ENCODE results near the gene TDO2.

TDO2 gene

DNA sequence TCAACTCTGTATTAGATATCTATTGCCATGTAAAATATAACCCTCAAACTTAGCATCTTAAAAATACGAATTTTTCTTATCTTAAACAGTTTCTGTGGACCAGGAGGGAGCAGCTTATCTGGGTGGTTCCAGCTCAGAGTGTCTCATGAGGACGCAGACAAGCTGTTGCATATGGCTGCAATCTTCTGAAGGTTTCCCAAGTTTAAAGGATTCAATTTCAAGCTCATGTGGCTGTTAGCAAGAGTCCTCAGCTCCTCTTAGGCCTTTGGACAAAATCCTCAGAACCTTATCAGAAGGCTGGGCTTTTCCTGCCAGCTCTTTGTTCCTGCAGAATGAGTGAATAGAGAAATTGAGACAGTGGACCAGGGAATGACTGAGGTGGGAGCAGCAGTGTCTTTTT is 53.0 kb downstream of the TDO2 start:
- H3K4me3 ChIP-seq (ENCODE audit: control insufficient read depth, low read depth, low read length): no peak overlapping the region
- no peak for DNase-seq (ENCODE audit: low read depth)
- TF ChIP-seq, protein P1, sequence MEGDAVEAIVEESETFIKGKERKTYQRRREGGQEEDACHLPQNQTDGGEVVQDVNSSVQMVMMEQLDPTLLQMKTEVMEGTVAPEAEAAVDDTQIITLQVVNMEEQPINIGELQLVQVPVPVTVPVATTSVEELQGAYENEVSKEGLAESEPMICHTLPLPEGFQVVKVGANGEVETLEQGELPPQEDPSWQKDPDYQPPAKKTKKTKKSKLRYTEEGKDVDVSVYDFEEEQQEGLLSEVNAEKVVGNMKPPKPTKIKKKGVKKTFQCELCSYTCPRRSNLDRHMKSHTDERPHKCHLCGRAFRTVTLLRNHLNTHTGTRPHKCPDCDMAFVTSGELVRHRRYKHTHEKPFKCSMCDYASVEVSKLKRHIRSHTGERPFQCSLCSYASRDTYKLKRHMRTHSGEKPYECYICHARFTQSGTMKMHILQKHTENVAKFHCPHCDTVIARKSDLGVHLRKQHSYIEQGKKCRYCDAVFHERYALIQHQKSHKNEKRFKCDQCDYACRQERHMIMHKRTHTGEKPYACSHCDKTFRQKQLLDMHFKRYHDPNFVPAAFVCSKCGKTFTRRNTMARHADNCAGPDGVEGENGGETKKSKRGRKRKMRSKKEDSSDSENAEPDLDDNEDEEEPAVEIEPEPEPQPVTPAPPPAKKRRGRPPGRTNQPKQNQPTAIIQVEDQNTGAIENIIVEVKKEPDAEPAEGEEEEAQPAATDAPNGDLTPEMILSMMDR (conservative IDR thresholded peaks at IDR 0.05; ENCODE audit: control insufficient read depth, insufficient read depth, low read depth, low read length): no peak

DNA sequence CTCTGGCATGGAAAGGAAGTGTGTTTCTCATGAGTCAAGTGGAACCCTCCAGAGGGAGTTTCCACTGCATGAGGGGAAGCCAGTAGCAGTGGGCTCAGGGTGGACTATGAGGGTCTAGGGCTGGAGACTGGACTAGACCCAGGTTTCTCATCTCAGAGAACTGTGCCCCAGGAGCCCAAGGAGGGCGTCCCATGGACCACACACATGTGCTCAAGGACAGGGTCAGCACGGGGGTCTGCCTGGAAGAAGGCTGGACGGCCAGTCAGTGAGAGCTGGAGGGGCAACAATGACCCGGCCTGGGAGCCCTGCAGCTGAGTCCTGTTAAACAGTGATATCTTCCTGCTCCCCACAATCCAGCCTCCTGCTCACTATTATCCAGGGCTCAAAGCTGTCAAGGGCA is 55.9 kb downstream of the TDO2 start:
- no peak overlapping the region for H3K4me3 ChIP-seq (ENCODE audit: control insufficient read depth, low read depth, low read length)
- no peak for DNase-seq (ENCODE audit: low read depth)
- TF ChIP-seq, protein P1 (conservative IDR thresholded peaks at IDR 0.05; ENCODE audit: control insufficient read depth, insufficient read depth, low read depth, low read length): no peak

DNA sequence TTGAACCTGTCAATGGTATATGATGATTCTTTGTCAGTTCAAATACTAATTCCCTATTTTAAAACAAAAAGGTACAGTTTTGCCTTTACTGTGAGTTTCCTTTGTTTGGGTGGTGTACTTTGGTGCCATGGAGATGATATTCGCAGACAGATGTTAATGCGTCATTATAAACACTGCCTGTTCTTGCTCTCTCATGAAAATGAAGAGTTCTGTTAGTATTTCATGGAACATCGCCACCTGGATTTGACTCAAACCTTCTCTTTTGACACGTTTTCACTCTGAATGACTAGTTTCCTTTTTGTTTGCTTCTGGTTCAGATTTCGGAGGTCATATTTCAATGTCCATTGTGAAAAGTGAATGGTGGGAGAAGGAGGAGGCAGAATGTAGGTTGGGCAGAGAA is 57.0 kb downstream of the TDO2 start:
- H3K4me3 ChIP-seq (ENCODE audit: control insufficient read depth, low read depth, low read length): no peak overlapping the region
- TF ChIP-seq, protein P1 (conservative IDR thresholded peaks at IDR 0.05; ENCODE audit: control insufficient read depth, insufficient read depth, low read depth, low read length): no peak
- DNase-seq (ENCODE audit: low read depth): peak; percentile 96

DNA sequence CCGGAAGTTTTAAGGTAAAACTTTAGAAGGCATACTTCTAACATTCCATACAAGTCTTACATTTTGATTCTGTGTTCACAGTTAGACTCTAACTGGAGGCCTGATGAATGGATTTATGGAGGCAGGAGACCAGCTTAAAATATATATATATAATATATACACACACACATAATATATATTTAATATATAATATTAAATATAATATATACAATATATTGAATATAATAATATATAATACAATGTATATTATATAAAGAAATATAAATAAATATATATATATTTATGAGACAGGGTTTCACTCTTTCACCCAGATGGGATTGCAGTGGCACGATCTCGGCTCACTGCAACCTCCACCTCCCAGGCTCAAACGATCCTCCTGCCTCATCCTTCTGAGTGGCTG is 58.1 kb downstream of the TDO2 start:
- no peak for DNase-seq (ENCODE audit: low read depth)
- H3K4me3 ChIP-seq (ENCODE audit: control insufficient read depth, low read depth, low read length): no peak overlapping the region
- TF ChIP-seq, protein P1 (conservative IDR thresholded peaks at IDR 0.05; ENCODE audit: control insufficient read depth, insufficient read depth, low read depth, low read length): no peak

DNA sequence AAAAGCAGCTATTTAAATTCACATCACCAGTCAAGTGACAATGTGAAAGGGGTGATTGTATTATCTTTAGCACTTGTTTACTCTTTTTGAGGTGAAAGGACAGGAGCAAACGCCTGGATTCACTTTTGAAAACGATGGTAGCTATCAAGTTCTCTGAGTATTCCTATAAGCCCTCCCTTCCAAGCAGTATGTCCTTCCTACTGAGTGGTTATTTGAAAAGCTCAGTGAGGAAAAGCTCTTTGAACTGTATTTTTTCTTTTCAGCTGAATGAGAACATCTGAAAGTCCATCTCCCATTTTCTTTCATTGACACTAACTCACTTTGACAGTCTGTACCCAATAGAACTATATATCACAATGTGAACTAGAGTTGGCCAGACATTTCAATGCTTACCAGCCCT is 59.3 kb downstream of the TDO2 start:
- no peak overlapping the region for H3K4me3 ChIP-seq (ENCODE audit: control insufficient read depth, low read depth, low read length)
- TF ChIP-seq, protein P1 (conservative IDR thresholded peaks at IDR 0.05; ENCODE audit: control insufficient read depth, insufficient read depth, low read depth, low read length): no peak
- no peak for DNase-seq (ENCODE audit: low read depth)

DNA sequence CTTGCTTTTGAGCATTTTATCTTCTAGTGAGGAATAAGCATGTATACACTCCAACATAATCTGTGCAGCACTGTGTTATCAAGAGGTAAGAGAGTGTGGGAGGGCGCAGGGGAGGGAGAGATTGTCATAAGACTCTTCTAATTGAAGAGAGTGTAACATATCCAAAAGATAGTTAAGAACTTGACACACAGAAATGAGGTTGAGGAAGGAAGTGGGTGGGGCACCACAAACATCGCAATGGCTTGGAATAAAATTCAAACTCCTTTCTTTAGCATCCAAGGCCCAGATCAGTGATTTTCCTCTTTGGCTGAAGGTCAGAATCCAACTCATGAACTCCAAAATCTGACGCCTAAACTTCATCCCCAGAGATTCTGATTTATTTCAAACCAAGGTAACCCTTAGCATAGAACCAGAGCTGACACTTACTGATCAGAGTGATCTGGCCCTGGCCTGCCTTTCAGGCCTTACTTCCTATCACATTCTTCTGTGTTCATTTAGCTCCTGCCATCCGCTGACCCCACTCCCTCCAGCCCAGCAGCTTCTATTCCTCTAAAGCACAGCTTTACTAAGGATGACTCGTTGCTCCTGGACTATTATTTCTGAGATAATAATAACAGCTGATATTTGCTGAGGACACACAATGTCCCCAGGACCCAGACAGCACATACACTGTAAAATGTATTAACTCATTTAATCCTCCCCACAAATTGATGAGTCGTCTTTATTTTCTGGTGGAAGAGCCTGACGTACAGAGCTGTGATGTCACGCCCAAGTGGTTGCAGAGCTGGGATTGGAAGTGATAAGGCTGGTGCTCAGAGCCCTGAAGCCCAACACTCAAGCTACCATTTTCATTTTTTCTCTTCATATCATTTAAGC is 60.8 kb downstream of the TDO2 start:
- peak; percentile 73 for DNase-seq (ENCODE audit: low read depth)
- no peak overlapping the region for H3K4me3 ChIP-seq (ENCODE audit: control insufficient read depth, low read depth, low read length)
- TF ChIP-seq, protein P1 (conservative IDR thresholded peaks at IDR 0.05; ENCODE audit: control insufficient read depth, insufficient read depth, low read depth, low read length): no peak

All from fibroblast of mammary gland (primary cell).